Karpas-422 (cell line): ENCODE data around the gene KRIT1. TPM values are rescaled to one million over a fixed set of nuclear protein-coding genes. Genes with fewer than 3 reads are reported as not detected.

ENCODE experiments used
- DNase-seq: peaks from one replicate; pipeline ENCODE4 v3.0.0-alpha.2; 2015
- H2AFZ ChIP-seq: fragments of 200-600 bp; sonication (generic); 2 replicates; pipeline ENCODE4 v1.6.1; 2014; ENCODE audit warnings: antibody characterized with exemption, low read length, mixed read lengths
- H3K27ac ChIP-seq: fragments of 200-600 bp; sonication (generic); 2 replicates; pipeline ENCODE4 v1.5.1; 2014; ENCODE audit warnings: mild to moderate bottlenecking, low read length, moderate library complexity
- H3K27me3 ChIP-seq: fragments of 200-600 bp; sonication (generic); 2 replicates; pipeline ENCODE4 v1.6.1; 2014; ENCODE audit warnings: low read length, mixed read lengths
- H3K36me3 ChIP-seq: fragments of 200-600 bp; sonication (generic); 2 replicates; pipeline ENCODE4 v1.6.1; 2014; ENCODE audit warnings: low read length, mixed read lengths; ENCODE audit not compliant: insufficient read depth
- H3K4me1 ChIP-seq: fragments of 200-600 bp; sonication (generic); 2 replicates; pipeline ENCODE4 v1.6.1; 2014; ENCODE audit warnings: mild to moderate bottlenecking, low read length, mixed read lengths
- H3K4me2 ChIP-seq: fragments of 200-600 bp; sonication (generic); 2 replicates; pipeline ENCODE4 v1.6.1; 2014; ENCODE audit warnings: low read length, low read depth, mild to moderate bottlenecking; ENCODE audit not compliant: poor library complexity, severe bottlenecking
- H3K4me3 ChIP-seq: fragments of 200-600 bp; sonication (generic); 2 replicates; pipeline ENCODE4 v1.5.1; 2014; ENCODE audit warnings: mild to moderate bottlenecking, antibody characterized with exemption, low read length, mixed read lengths
- H3K79me2 ChIP-seq: fragments of 200-600 bp; sonication (generic); 2 replicates; pipeline ENCODE4 v1.6.1; 2014; ENCODE audit warnings: mild to moderate bottlenecking, low read length, mixed read lengths
- H3K9ac ChIP-seq: fragments of 200-600 bp; sonication (generic); 2 replicates; pipeline ENCODE4 v1.6.0; 2014; ENCODE audit warnings: low read length
- H3K9me2 ChIP-seq: fragments of 200-600 bp; sonication (generic), shearing (Covaris generic); replicated peaks from 2 replicates; pipeline ENCODE4 v1.6.0; 2014; ENCODE audit warnings: mild to moderate bottlenecking, low read length, moderate library complexity; ENCODE audit not compliant: insufficient read depth
- H3K9me3 ChIP-seq: fragments of 300-700, 200-600 bp; sonication (generic); 2 replicates; pipeline ENCODE4 v1.6.1; 2014; ENCODE audit warnings: low read length, mixed read lengths
- H4K20me1 ChIP-seq: fragments of 200-600 bp; sonication (generic); 2 replicates; pipeline ENCODE4 v1.6.1; 2014; ENCODE audit warnings: mild to moderate bottlenecking, antibody characterized with exemption, low read length, low read depth; ENCODE audit not compliant: insufficient read depth
- small RNA-seq: library from RNA; depleted of rRNA; stranded (forward); fragments of <200 nt; gene quantifications from one replicate; pipeline ENCODE3, GENCODE V24; 2014
- total RNA-seq: library from RNA; depleted of rRNA; stranded (reverse); fragments of >200 nt; shearing (Covaris generic); gene quantifications from 2 replicates; pipeline ENCODE4 v1.2.3, GENCODE V29; 2014; ENCODE audit warnings: low replicate concordance; rRNA removed

The KRIT1 gene
- total RNA-seq, 1 experiment from 2014 or later = 91.1 TPM

DNA sequence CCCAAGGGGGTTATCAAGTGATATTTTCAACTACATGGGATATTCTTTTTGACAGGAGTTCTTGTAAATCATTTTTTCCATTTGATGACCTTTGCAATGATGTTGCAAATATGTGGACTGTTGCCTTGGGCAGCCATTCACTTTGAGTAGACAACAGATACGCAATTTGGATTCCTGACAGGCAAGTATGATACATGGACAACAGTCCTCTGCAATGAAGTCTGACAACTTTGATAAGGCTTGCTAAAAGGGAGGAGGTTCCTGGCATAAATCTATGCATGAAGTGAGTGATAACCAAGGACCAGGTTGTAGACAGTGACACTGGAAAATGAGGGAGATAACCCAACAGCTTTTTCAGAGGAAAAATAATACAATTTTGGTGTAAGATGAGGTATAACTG is 84.4 kb downstream of the KRIT1 start:
- no peaks in the 10 kb centered on the region for H3K36me3 ChIP-seq
- no peaks in the 10 kb centered on the region for H3K4me1 ChIP-seq
- no peak overlapping the region for H3K9ac ChIP-seq
- no peak overlapping the region for H3K4me3 ChIP-seq
- H3K27ac ChIP-seq = no peak overlapping the region
- no peaks in the 10 kb centered on the region for H3K9me2 ChIP-seq
- H2AFZ ChIP-seq = no peak overlapping the region
- DNase-seq = no peak
- no peaks in the 10 kb centered on the region for H3K9me3 ChIP-seq
- no peaks in the 10 kb centered on the region for H3K79me2 ChIP-seq
- H3K27me3 ChIP-seq = no peaks in the 10 kb centered on the region
- H4K20me1 ChIP-seq = no peaks in the 10 kb centered on the region
- H3K4me2 ChIP-seq = no peak overlapping the region

DNA sequence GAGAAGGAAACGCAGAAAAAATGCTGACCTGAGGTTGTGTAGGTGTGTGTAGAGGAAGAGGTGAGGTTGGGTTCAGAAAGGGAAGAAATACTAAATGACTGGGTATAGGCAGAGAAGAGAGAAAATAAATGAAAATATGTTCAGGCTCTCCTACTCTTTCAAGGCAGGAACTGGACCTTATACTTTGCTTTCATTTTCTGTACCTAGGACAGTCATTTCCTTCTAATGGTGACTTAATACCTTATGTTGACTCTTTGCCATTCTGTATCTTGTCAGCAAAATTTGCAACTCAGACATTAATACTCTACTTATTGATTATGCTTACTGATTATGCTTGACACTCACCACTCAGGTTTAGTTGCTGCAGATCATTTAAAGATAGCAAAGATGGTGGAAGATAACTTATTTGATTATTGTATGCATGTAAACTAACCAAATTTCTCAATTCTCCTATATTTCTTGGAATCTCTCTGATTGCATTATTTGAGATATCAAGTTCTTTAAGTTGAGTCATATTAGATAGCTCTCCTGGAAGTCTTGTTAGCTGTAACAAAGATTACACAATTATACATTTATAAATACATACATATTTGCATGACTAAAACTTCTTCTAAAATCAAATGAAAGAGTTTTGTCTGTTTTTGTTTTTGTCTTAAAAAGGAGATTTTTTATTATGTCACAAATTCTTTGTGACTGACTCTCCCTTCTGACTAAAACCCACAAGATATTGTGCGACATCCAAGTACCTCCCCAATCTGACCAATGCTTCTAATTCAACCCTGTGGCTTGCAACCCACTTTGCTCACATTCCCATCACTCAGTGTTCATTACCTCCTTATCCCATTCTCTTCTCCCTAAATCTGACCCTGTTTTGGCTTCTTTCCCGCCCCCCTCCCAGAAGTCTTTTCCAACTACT is 86.8 kb downstream of the KRIT1 start:
- H3K9ac ChIP-seq = no peak overlapping the region

DNA sequence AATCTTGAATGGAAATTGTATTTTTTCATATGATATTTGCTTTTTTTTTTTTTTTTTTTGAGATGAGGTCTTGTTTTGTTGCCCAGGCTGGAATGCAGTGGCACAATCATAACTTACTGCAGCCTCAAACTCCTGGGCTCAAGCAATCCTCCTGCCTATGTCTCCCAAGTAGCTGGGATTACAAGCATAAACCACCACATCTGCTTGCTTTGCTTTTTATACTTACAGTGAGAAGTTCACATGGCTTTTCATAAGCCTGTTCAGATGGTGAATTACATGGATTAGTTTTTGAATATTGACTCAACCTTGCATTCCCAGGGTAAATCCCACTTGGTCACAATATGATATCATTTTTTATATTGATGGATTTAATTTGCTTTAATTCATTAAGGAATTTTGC is 88.7 kb downstream of the KRIT1 start:
- Histone ChIP-seq H3K4me3 (no peak overlapping the region), H3K79me2 (no peaks in the 10 kb centered on the region), H3K4me2 (no peak overlapping the region), H3K27ac (no peak overlapping the region), H3K9ac (no peak overlapping the region), H3K9me2 (no peaks in the 10 kb centered on the region), H3K4me1 (no peaks in the 10 kb centered on the region), H3K27me3 (no peaks in the 10 kb centered on the region), H4K20me1 (no peaks in the 10 kb centered on the region), H3K36me3 (no peaks in the 10 kb centered on the region), H3K9me3 (no peaks in the 10 kb centered on the region), H2AFZ (no peak overlapping the region)
- DNase-seq = no peak

More for the DNA sequence above, 86.8 kb downstream of the KRIT1 start:
- no peak overlapping the region for H3K4me2 ChIP-seq
- no peaks in the 10 kb centered on the region for H4K20me1 ChIP-seq
- no peaks in the 10 kb centered on the region for H3K9me2 ChIP-seq
- H3K27me3 ChIP-seq = no peaks in the 10 kb centered on the region
- no peak overlapping the region for H3K27ac ChIP-seq
- H2AFZ ChIP-seq = no peak overlapping the region
- no peaks in the 10 kb centered on the region for H3K36me3 ChIP-seq
- H3K79me2 ChIP-seq = no peaks in the 10 kb centered on the region
- no peak for DNase-seq
- H3K9me3 ChIP-seq = no peaks in the 10 kb centered on the region
- no peaks in the 10 kb centered on the region for H3K4me1 ChIP-seq
- no peak overlapping the region for H3K4me3 ChIP-seq

DNA sequence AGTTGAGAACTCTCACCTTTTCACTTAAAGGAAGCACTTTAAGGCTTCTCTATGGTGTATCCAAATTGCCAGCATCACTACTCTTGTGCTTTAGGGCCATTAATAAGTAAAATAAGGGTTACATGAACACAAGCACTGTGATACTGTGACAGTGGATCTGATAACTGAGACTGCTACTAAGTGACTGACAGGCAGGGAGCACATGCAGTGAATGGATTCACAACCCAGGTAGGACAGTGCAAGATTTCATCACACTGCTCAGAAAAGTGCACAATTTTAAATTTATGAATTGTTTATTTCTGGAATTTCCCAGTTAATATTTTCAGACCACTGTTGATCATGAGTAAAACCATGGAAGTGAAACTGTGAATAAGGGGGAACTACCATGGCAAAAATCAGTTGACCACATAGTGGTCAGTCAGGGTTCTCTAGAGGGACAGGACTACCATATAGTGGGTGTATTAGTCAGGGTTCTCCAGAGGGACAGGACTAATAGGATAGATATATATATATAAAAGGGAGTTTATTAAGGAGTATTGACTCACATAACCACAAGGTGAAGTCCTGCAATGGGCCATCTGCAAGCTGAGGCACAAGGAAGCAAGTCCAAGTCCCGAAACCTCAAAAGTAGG is 90.5 kb downstream of the KRIT1 start:
- H3K9ac ChIP-seq = no peak overlapping the region

DNA sequence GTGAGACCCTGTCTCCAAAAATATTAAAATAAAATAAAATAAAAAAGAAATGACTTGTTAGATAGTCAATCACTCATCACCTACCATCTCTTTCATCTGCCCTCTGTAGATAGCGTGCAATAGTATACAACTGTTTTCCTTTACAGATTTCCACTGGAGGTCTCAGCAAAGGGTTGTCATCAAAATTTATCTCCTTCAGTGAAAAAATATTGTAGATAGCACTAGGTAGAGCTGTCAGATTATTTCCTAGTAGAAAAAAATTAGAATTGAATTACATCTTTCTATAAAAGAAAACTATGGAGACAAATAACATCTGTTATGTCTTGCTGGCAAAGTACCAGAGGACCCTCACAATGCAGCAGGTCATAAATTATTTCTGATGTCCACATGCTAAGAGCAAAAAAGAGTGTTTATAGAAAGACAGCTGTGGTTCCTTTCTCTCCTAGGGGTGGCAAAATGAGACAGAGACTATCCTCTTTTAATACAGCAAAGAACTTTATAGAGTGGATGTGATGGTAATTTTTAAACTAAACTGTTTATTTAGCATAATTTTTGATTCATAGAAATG is 95.2 kb downstream of the KRIT1 start:
- no peak for DNase-seq
- H3K4me1 ChIP-seq = no peaks in the 10 kb centered on the region
- H3K27me3 ChIP-seq = no peaks in the 10 kb centered on the region
- no peaks in the 10 kb centered on the region for H3K9me2 ChIP-seq
- H3K79me2 ChIP-seq = no peaks in the 10 kb centered on the region
- H4K20me1 ChIP-seq = no peaks in the 10 kb centered on the region
- no peak overlapping the region for H3K4me2 ChIP-seq
- H3K9ac ChIP-seq = no peak overlapping the region
- no peak overlapping the region for H3K4me3 ChIP-seq
- H3K36me3 ChIP-seq = no peaks in the 10 kb centered on the region
- H3K9me3 ChIP-seq = no peaks in the 10 kb centered on the region
- H2AFZ ChIP-seq = no peak overlapping the region
- H3K27ac ChIP-seq = no peak overlapping the region

More for the DNA sequence above, 90.5 kb downstream of the KRIT1 start:
- H4K20me1 ChIP-seq = no peaks in the 10 kb centered on the region
- no peaks in the 10 kb centered on the region for H3K9me3 ChIP-seq
- H3K4me1 ChIP-seq = no peaks in the 10 kb centered on the region
- H3K79me2 ChIP-seq = no peaks in the 10 kb centered on the region
- H3K4me3 ChIP-seq = no peak overlapping the region
- H3K9me2 ChIP-seq = no peaks in the 10 kb centered on the region
- no peaks in the 10 kb centered on the region for H3K27me3 ChIP-seq
- H3K36me3 ChIP-seq = no peaks in the 10 kb centered on the region
- H3K27ac ChIP-seq = no peak overlapping the region
- DNase-seq = no peak
- H2AFZ ChIP-seq = no peak overlapping the region
- no peak overlapping the region for H3K4me2 ChIP-seq

DNA sequence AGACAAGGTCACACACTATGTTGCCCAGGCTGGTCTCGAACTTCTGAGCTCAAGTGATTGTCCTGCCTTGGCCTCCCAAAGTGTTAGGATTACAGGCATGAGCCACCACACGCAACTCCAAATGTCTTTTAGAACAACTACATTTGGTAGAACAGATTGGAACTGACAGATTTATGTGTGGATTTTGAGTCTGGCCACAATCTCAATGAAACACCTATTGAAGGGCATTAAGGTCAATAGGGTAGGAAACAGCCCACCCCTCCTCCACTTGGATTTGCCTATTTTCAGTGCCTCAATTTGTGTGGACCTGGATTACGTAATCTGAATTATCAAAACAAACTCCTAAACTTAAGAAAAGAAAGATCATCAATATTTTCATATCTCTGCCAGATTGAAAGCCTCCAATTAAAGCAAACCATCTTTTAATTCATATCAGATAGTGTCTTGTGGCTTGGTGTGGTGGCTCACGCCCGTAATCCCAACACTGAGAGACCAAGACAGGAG is 95.9 kb downstream of the KRIT1 start:
- Histone ChIP-seq H3K4me3 (no peak overlapping the region), H3K27ac (no peak overlapping the region), H2AFZ (no peak overlapping the region), H3K36me3 (no peaks in the 10 kb centered on the region), H3K79me2 (no peaks in the 10 kb centered on the region), H3K9ac (no peak overlapping the region), H3K4me2 (no peak overlapping the region), H4K20me1 (no peaks in the 10 kb centered on the region), H3K27me3 (no peaks in the 10 kb centered on the region), H3K9me3 (no peaks in the 10 kb centered on the region), H3K4me1 (no peaks in the 10 kb centered on the region), H3K9me2 (no peaks in the 10 kb centered on the region)
- DNase-seq = no peak

Small RNA genes lying within 50 kb of the gene (small RNA-seq; reads per million reads assigned to genes)
- gene MIR1285-1 = not detected
- not detected for gene RF00019

Other genes starting within 250 kb of the KRIT1 start
- gene CYP51A1, start 111.4 kb downstream of the KRIT1 start, total RNA-seq = 133 and 201 TPM in 2 replicates
- gene LRRD1, start 66.8 kb downstream of the KRIT1 start, total RNA-seq = not detected in 2 replicates
- gene ANKIB1, start 60 bp upstream of the KRIT1 start, total RNA-seq = 26.3 and 52.7 TPM in 2 replicates
- gene GATAD1, start 201.6 kb upstream of the KRIT1 start, total RNA-seq = 36.3 and 36.6 TPM in 2 replicates
- gene ERVW-1, start 232.0 kb upstream of the KRIT1 start, total RNA-seq = not detected in 2 replicates